ENCODE results near the gene PEAK1. TPM values are rescaled to one million over a fixed set of nuclear protein-coding genes. Genes with fewer than 3 reads are reported as not detected.

PEAK1 gene
- total RNA-seq, 1 donor from 2014 or later: 60.0 TPM

GRCh38 chr15:77426871-77427270, 7.0 kb upstream of the PEAK1 start:
- H3K27ac ChIP-seq (ENCODE audit: low read depth, low read length): no peak overlapping the region
- peak overlapping the region in 1 of 3 donors; percentile 0 for H3K9ac ChIP-seq (ENCODE audit: low read depth in 1 of 3, low read length in 3 of 3)
- H3K36me3 ChIP-seq (ENCODE audit: control insufficient read depth in 3 of 3, insufficient read depth in 3 of 3, low read length in 3 of 3): no peaks in the 10 kb centered on the region
- H3K27me3 ChIP-seq (ENCODE audit: control insufficient read depth in 3 of 3, insufficient read depth in 3 of 3, low read length in 3 of 3): no peaks in the 10 kb centered on the region
- H3K4me1 ChIP-seq (ENCODE audit: control insufficient read depth in 3 of 3, insufficient read depth in 3 of 3, low read length in 3 of 3): peaks cover 0 to 12% (median 7%) of the 10 kb centered on the region in 3 donors
- H3K4me3 ChIP-seq (ENCODE audit: low read length in 3 of 3): no peak overlapping the region
- no peaks in the 10 kb centered on the region for H3K9me3 ChIP-seq (ENCODE audit: control insufficient read depth in 3 of 3, low read length in 3 of 3)

DNA sequence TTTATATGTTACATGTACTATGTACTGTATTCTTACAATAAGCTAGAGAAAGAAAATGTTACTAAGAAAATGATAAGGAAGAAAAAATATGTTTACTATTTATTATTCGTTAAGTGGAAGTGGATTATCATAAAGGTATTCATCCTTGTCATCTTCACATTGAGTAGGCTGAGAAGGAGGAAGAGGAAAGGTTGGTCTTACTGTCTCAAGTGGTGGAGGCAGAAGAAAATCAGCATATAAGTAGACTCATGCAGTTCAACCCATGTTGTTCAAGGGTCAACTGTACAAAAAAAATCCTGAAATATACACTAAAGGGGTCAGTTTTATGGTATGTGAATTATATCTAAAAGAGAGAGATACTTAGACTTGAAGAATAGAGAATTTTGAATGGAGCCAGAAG, 6.5 kb upstream of the PEAK1 start:
- peak overlapping the region in 1 of 3 donors; percentile 0 for H3K9ac ChIP-seq (ENCODE audit: low read depth in 1 of 3, low read length in 3 of 3)
- no peak overlapping the region for H3K4me3 ChIP-seq (ENCODE audit: low read length in 3 of 3)
- H3K27ac ChIP-seq (ENCODE audit: low read depth, low read length): no peak overlapping the region
- no peaks in the 10 kb centered on the region for H3K9me3 ChIP-seq (ENCODE audit: control insufficient read depth in 3 of 3, low read length in 3 of 3)
- no peaks in the 10 kb centered on the region for H3K36me3 ChIP-seq (ENCODE audit: control insufficient read depth in 3 of 3, insufficient read depth in 3 of 3, low read length in 3 of 3)
- no peaks in the 10 kb centered on the region for H3K27me3 ChIP-seq (ENCODE audit: control insufficient read depth in 3 of 3, insufficient read depth in 3 of 3, low read length in 3 of 3)
- peaks cover 3 to 15% (median 9%) of the 10 kb centered on the region in 3 donors for H3K4me1 ChIP-seq (ENCODE audit: control insufficient read depth in 3 of 3, insufficient read depth in 3 of 3, low read length in 3 of 3)

DNA sequence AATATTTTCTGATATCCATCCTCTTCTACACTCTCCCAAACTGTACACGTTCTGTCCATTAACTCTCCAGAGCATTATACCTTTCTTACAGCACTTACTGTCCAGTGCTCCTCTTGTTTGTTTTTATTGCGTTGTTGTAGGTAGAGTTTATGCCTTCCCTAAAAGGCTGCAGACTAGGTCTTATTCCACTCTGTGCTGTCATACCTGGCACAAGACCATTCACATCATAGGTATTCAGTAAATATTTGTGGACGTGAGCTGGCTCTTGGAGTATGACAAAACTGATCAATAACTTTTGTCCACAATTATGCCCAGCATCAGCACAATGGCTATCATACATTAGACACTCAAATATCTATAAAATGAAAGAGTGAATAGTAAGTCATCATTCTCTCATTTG, 5.2 kb upstream of the PEAK1 start:
- H3K27me3 ChIP-seq (ENCODE audit: control insufficient read depth in 3 of 3, insufficient read depth in 3 of 3, low read length in 3 of 3): no peaks in the 10 kb centered on the region
- no peak overlapping the region for H3K9ac ChIP-seq (ENCODE audit: low read depth in 1 of 3, low read length in 3 of 3)
- H3K4me1 ChIP-seq (ENCODE audit: control insufficient read depth in 3 of 3, insufficient read depth in 3 of 3, low read length in 3 of 3): peaks cover 7 to 19% (median 10%) of the 10 kb centered on the region in 3 donors
- no peak overlapping the region for H3K27ac ChIP-seq (ENCODE audit: low read depth, low read length)
- no peaks in the 10 kb centered on the region for H3K36me3 ChIP-seq (ENCODE audit: control insufficient read depth in 3 of 3, insufficient read depth in 3 of 3, low read length in 3 of 3)
- H3K9me3 ChIP-seq (ENCODE audit: control insufficient read depth in 3 of 3, low read length in 3 of 3): no peaks in the 10 kb centered on the region
- no peak overlapping the region for H3K4me3 ChIP-seq (ENCODE audit: low read length in 3 of 3)

GRCh38 chr15:77421370-77421700, 1.4 kb upstream of the PEAK1 start:
- Histone ChIP-seq H3K9ac (ENCODE audit: low read depth in 1 of 3, low read length in 3 of 3) (peak overlapping the region; percentile 93 to 96 (median 94)), H3K4me3 (ENCODE audit: low read length in 3 of 3) (peak overlapping the region; percentile 93 to 96 (median 95)), H3K27me3 (ENCODE audit: control insufficient read depth in 3 of 3, insufficient read depth in 3 of 3, low read length in 3 of 3) (no peaks in the 10 kb centered on the region), H3K4me1 (ENCODE audit: control insufficient read depth in 3 of 3, insufficient read depth in 3 of 3, low read length in 3 of 3) (peaks cover 7 to 34% (median 20%) of the 10 kb centered on the region in 3 donors), H3K36me3 (ENCODE audit: control insufficient read depth in 3 of 3, insufficient read depth in 3 of 3, low read length in 3 of 3) (no peaks in the 10 kb centered on the region), H3K9me3 (ENCODE audit: control insufficient read depth in 3 of 3, low read length in 3 of 3) (no peaks in the 10 kb centered on the region), H3K27ac (ENCODE audit: low read depth, low read length) (peak overlapping the region; percentile 98)

GRCh38 chr15:77420610-77421369, 886 bp upstream of the PEAK1 start, which contains the start of gene HMG20A:
HMG20A (plus strand) TSS chr15:77420888; CDS start chr15:77458408, 37,520 bp downstream.
- Histone ChIP-seq H3K9ac (ENCODE audit: low read depth in 1 of 3, low read length in 3 of 3) (peak within 1 kb of the TSS; percentile 93 to 96 (median 94)), H3K4me3 (ENCODE audit: low read length in 3 of 3) (peak within 1 kb of the TSS; percentile 93 to 96 (median 95)), H3K4me1 (ENCODE audit: control insufficient read depth in 3 of 3, insufficient read depth in 3 of 3, low read length in 3 of 3) (peaks cover 7 to 31% (median 20%) of the 10 kb centered on the region in 3 donors)

DNA sequence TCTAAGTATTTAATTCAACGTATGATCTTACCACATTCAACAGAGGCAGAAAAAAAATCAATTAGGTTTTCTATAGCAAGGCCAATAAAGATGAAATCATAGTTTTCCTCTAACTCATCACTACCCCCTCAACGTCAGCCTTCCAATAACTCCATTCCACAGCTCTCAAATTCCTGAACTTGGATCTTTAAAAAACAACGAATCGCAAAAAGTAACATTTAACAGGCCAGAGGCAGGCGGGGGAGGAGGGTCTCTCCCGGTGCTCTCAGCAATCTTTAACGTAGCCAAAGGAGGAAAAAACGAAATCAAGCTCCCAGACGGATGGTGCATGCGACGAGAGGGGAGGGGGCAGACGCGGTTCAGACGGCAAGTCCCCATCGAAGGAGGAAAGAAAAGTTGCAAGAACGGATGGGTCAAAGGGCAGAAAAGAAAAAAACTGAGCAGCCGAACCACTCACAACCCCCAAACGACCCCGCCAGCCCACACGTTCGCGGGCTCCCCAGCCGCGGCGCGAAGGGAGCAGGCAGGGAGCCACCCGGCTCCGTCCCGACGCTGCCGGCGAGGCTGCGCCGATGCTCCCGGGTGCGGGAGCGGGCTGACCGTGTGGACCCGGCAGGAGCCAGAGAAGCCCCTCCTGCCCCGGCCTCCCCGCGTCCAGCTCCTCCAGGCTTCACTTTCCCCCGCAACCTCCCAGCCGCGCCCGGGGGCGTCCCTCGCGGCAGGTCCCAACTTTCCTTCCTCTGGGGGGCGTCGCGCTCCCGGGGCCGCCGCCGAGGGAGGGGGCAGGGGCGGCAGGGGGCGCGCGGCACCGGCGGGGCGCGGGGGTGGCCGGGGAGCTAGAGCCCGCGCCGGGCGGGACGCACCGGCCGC, 703 bp downstream of the PEAK1 start:
- Histone ChIP-seq H3K27me3 (ENCODE audit: control insufficient read depth in 3 of 3, insufficient read depth in 3 of 3, low read length in 3 of 3) (no peaks in the 10 kb centered on the region), H3K4me1 (ENCODE audit: control insufficient read depth in 3 of 3, insufficient read depth in 3 of 3, low read length in 3 of 3) (peaks cover 7 to 29% (median 29%) of the 10 kb centered on the region in 3 donors), H3K27ac (ENCODE audit: low read depth, low read length) (peak overlapping the region; percentile 98), H3K36me3 (ENCODE audit: control insufficient read depth in 3 of 3, insufficient read depth in 3 of 3, low read length in 3 of 3) (no peaks in the 10 kb centered on the region), H3K4me3 (ENCODE audit: low read length in 3 of 3) (peak overlapping the region; percentile 84 to 87 (median 86)), H3K9me3 (ENCODE audit: control insufficient read depth in 3 of 3, low read length in 3 of 3) (no peaks in the 10 kb centered on the region), H3K9ac (ENCODE audit: low read depth in 1 of 3, low read length in 3 of 3) (peak overlapping the region; percentile 84 to 95 (median 87))

More at GRCh38 chr15:77420610-77421369, 886 bp upstream of the PEAK1 start, which contains the start of gene HMG20A:
- no peaks in the 10 kb centered on the region for H3K27me3 ChIP-seq (ENCODE audit: control insufficient read depth in 3 of 3, insufficient read depth in 3 of 3, low read length in 3 of 3)
- H3K9me3 ChIP-seq (ENCODE audit: control insufficient read depth in 3 of 3, low read length in 3 of 3): no peaks in the 10 kb centered on the region
- peak within 1 kb of the TSS; percentile 98 for H3K27ac ChIP-seq (ENCODE audit: low read depth, low read length)
- no peaks in the 10 kb centered on the region for H3K36me3 ChIP-seq (ENCODE audit: control insufficient read depth in 3 of 3, insufficient read depth in 3 of 3, low read length in 3 of 3)

GRCh38 chr15:77418391-77418965, 1.4 kb downstream of the PEAK1 start:
- H3K9ac ChIP-seq (ENCODE audit: low read depth in 1 of 3, low read length in 3 of 3): peak overlapping the region; percentile 84 to 95 (median 87)
- peak overlapping the region; percentile 98 for H3K27ac ChIP-seq (ENCODE audit: low read depth, low read length)
- H3K27me3 ChIP-seq (ENCODE audit: control insufficient read depth in 3 of 3, insufficient read depth in 3 of 3, low read length in 3 of 3): no peaks in the 10 kb centered on the region
- no peaks in the 10 kb centered on the region for H3K36me3 ChIP-seq (ENCODE audit: control insufficient read depth in 3 of 3, insufficient read depth in 3 of 3, low read length in 3 of 3)
- no peaks in the 10 kb centered on the region for H3K9me3 ChIP-seq (ENCODE audit: control insufficient read depth in 3 of 3, low read length in 3 of 3)
- peaks cover 7 to 29% (median 29%) of the 10 kb centered on the region in 3 donors for H3K4me1 ChIP-seq (ENCODE audit: control insufficient read depth in 3 of 3, insufficient read depth in 3 of 3, low read length in 3 of 3)
- peak overlapping the region; percentile 84 to 87 (median 86) for H3K4me3 ChIP-seq (ENCODE audit: low read length in 3 of 3)

DNA sequence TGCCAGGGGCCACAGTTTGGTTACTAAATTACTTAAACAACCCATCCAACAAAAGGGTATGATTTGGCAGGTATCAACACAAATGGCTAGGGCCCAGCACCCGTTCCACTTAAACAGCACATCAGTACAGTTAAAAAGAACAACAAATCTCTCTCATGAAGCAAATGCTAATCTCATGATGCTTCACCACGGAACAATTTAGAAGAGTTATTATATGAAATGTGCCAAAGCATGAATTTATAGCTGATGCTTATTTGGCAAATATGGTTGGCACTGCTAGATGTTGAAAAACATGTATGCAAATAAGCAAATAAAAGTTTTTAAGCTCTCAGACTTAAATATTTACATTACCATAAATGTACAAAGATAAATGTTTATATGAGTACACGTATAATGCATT, 2.3 kb downstream of the PEAK1 start:
- Histone ChIP-seq H3K4me1 (ENCODE audit: control insufficient read depth in 3 of 3, insufficient read depth in 3 of 3, low read length in 3 of 3) (peaks cover 11 to 34% (median 32%) of the 10 kb centered on the region in 3 donors), H3K36me3 (ENCODE audit: control insufficient read depth in 3 of 3, insufficient read depth in 3 of 3, low read length in 3 of 3) (no peaks in the 10 kb centered on the region), H3K27me3 (ENCODE audit: control insufficient read depth in 3 of 3, insufficient read depth in 3 of 3, low read length in 3 of 3) (no peaks in the 10 kb centered on the region), H3K9ac (ENCODE audit: low read depth in 1 of 3, low read length in 3 of 3) (peak overlapping the region in 1 of 3 donors; percentile 17), H3K4me3 (ENCODE audit: low read length in 3 of 3) (no peak overlapping the region), H3K9me3 (ENCODE audit: control insufficient read depth in 3 of 3, low read length in 3 of 3) (no peaks in the 10 kb centered on the region), H3K27ac (ENCODE audit: low read depth, low read length) (peak overlapping the region; percentile 98)

DNA sequence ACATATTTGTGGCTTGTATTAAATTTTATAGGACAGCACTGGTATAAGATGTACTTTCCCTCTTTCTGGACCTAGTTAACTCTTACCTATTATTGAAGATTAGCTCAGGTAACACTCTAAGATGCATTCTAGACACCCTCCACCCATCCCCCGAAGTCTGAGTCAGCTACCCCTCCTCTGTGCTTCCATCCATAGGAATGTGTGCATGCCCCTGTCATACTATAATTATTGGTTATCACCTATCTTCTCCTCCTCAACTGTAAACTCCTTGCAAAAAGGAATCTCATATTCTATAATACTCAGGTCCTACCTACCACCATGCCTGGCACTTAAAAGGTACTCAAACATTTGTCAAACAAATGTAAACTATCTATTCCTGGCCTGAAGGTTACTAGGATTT, 3.0 kb downstream of the PEAK1 start:
- H3K27ac ChIP-seq (ENCODE audit: low read depth, low read length): no peak overlapping the region
- H3K36me3 ChIP-seq (ENCODE audit: control insufficient read depth in 3 of 3, insufficient read depth in 3 of 3, low read length in 3 of 3): no peaks in the 10 kb centered on the region
- peaks cover 13 to 35% (median 32%) of the 10 kb centered on the region in 3 donors for H3K4me1 ChIP-seq (ENCODE audit: control insufficient read depth in 3 of 3, insufficient read depth in 3 of 3, low read length in 3 of 3)
- no peaks in the 10 kb centered on the region for H3K27me3 ChIP-seq (ENCODE audit: control insufficient read depth in 3 of 3, insufficient read depth in 3 of 3, low read length in 3 of 3)
- H3K9me3 ChIP-seq (ENCODE audit: control insufficient read depth in 3 of 3, low read length in 3 of 3): no peaks in the 10 kb centered on the region
- H3K9ac ChIP-seq (ENCODE audit: low read depth in 1 of 3, low read length in 3 of 3): peak overlapping the region in 1 of 3 donors; percentile 38
- H3K4me3 ChIP-seq (ENCODE audit: low read length in 3 of 3): peak overlapping the region in 1 of 3 donors; percentile 34

Data from skeletal muscle tissue (tissue), 4 donors.